ENCODE data around the gene ORAI1. TPM values are rescaled to one million over a fixed set of nuclear protein-coding genes. Genes with fewer than 3 reads are reported as not detected.

ORAI1 gene
- total and polyA plus RNA-seq, 2 donors (not counting 3 experiments of a cell fraction or from before 2014, with no cell fraction given): 30.5 to 65.4 TPM

- no peaks in the 10 kb centered on the region for H3K9me1 ChIP-seq (replicated peaks; ENCODE audit: control insufficient read depth, extremely low read depth, insufficient read depth, low read length)
- TF ChIP-seq, protein P1, sequence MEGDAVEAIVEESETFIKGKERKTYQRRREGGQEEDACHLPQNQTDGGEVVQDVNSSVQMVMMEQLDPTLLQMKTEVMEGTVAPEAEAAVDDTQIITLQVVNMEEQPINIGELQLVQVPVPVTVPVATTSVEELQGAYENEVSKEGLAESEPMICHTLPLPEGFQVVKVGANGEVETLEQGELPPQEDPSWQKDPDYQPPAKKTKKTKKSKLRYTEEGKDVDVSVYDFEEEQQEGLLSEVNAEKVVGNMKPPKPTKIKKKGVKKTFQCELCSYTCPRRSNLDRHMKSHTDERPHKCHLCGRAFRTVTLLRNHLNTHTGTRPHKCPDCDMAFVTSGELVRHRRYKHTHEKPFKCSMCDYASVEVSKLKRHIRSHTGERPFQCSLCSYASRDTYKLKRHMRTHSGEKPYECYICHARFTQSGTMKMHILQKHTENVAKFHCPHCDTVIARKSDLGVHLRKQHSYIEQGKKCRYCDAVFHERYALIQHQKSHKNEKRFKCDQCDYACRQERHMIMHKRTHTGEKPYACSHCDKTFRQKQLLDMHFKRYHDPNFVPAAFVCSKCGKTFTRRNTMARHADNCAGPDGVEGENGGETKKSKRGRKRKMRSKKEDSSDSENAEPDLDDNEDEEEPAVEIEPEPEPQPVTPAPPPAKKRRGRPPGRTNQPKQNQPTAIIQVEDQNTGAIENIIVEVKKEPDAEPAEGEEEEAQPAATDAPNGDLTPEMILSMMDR (IDR thresholded peaks at IDR 0.05; ENCODE audit: extremely low read depth in 1 of 2, insufficient read depth in 1 of 2, low read depth in 1 of 2, low read length in 2 of 2): no peak
- TF ChIP-seq POLR2AphosphoS5 (IDR thresholded peaks at IDR 0.05; ENCODE audit: insufficient read depth, low read depth, low read length): no peak
- TF ChIP-seq EZH2 (IDR thresholded peaks at IDR 0.05; ENCODE audit: borderline replicate concordance, low read depth, low read length, severe bottlenecking): no peak
- TF ChIP-seq POLR2A (IDR thresholded peaks at IDR 0.05; ENCODE audit: low read depth, low read length): no peak
- TF ChIP-seq GATA2 (IDR thresholded peaks at IDR 0.05; ENCODE audit: insufficient read depth, insufficient read length, low read depth, low read length): no peak
- TF ChIP-seq JUN (IDR thresholded peaks at IDR 0.05; ENCODE audit: borderline replicate concordance, insufficient read depth, insufficient read length, low read depth): no peak
- no peak for TF ChIP-seq MAX (IDR thresholded peaks at IDR 0.05; ENCODE audit: insufficient read depth, insufficient read length)
- no peak for TF ChIP-seq FOS (IDR thresholded peaks at IDR 0.05; ENCODE audit: borderline replicate concordance, insufficient read depth, low read length)
- intact Hi-C loops (cut with micrococcal nuclease) (no loop called here), dilution Hi-C loops (cut with MboI; ENCODE audit: extremely low pct_ligation_motif_present, low sequenced_read_pairs) (no loop called here)
- H3K79me2 ChIP-seq (ENCODE audit: control insufficient read depth, insufficient read depth, low read length): no peaks in the 10 kb centered on the region
- no peak for DNase-seq (ENCODE audit: low read depth, low spot score)
- H3K4me2 ChIP-seq (ENCODE audit: insufficient read depth, low read length): no peak overlapping the region
- H3K27me3 ChIP-seq (ENCODE audit: control insufficient read depth in 2 of 2, insufficient read depth in 2 of 2, low read length in 2 of 2): no peaks in the 10 kb centered on the region
- FAIRE-seq: no peak
- CTCF ChIA-PET: no interaction called here
- no peaks in the 10 kb centered on the region for H3K9me3 ChIP-seq (replicated peaks; ENCODE audit: control insufficient read depth, insufficient read depth, low read length)
- H3K4me1 ChIP-seq (ENCODE audit: control insufficient read depth, extremely low read depth, insufficient read depth, low read length): no peaks in the 10 kb centered on the region
- H3K4me3 ChIP-seq (replicated peaks in 1 of 3; ENCODE audit: insufficient read depth in 1 of 3, low read depth in 1 of 3, low read length in 3 of 3): no peak overlapping the region
- POLR2A ChIA-PET: no interaction called here
- H2AFZ ChIP-seq (ENCODE audit: low read depth, low read length): no peak overlapping the region
- no peak overlapping the region for H3K9ac ChIP-seq (replicated peaks; ENCODE audit: extremely low read depth, insufficient read depth, low read length)
- no TSS peak for BruUV-seq (replicated peaks)
- no peaks in the 10 kb centered on the region for H3K36me3 ChIP-seq (ENCODE audit: control insufficient read depth in 2 of 2, extremely low read depth in 1 of 2, insufficient read depth in 2 of 2, low read length in 2 of 2)
- H3K27ac ChIP-seq (ENCODE audit: insufficient read depth, low read depth, low read length): no peak overlapping the region
- H4K20me1 ChIP-seq (replicated peaks; ENCODE audit: control insufficient read depth, extremely low read depth, insufficient read depth, low read length): no peaks in the 10 kb centered on the region
Observed at GRCh38 chr12:121608301-121608700, 18.0 kb upstream of the ORAI1 start.
